Glomerular visceral epithelial cell (primary cell): ENCODE results near the gene PML.

Source experiments
- DNase-seq: peaks from one replicate; pipeline ENCODE4 v3.0.0-alpha.2; 2016; ENCODE audit errors: extremely low spot score

PML gene, protein sequence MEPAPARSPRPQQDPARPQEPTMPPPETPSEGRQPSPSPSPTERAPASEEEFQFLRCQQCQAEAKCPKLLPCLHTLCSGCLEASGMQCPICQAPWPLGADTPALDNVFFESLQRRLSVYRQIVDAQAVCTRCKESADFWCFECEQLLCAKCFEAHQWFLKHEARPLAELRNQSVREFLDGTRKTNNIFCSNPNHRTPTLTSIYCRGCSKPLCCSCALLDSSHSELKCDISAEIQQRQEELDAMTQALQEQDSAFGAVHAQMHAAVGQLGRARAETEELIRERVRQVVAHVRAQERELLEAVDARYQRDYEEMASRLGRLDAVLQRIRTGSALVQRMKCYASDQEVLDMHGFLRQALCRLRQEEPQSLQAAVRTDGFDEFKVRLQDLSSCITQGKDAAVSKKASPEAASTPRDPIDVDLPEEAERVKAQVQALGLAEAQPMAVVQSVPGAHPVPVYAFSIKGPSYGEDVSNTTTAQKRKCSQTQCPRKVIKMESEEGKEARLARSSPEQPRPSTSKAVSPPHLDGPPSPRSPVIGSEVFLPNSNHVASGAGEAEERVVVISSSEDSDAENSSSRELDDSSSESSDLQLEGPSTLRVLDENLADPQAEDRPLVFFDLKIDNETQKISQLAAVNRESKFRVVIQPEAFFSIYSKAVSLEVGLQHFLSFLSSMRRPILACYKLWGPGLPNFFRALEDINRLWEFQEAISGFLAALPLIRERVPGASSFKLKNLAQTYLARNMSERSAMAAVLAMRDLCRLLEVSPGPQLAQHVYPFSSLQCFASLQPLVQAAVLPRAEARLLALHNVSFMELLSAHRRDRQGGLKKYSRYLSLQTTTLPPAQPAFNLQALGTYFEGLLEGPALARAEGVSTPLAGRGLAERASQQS

DNA sequence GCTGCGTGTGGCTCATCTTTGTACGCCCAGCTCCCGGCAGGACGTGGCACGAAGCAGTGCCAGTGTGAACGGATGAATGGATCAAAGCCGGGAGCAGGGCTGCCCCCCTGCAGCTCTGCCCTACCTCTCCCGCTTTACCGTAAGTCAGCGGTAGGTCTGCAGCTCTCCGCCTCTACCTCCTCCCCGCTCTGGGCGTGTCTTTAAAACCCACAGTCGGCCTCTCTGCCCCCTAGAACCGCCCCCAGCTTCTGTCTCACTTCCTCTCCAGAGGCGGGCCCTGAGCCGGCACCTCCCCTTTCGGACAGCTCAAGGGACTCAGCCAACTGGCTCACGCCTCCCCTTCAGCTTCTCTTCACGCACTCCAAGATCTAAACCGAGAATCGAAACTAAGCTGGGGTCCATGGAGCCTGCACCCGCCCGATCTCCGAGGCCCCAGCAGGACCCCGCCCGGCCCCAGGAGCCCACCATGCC, at the start of gene PML:
TSS of gene PML (plus strand) at position 304 of the 471 bp plus-strand sequence. CDS start at position 401, 97 bp downstream.
- DNase-seq = peak; percentile 95

DNA sequence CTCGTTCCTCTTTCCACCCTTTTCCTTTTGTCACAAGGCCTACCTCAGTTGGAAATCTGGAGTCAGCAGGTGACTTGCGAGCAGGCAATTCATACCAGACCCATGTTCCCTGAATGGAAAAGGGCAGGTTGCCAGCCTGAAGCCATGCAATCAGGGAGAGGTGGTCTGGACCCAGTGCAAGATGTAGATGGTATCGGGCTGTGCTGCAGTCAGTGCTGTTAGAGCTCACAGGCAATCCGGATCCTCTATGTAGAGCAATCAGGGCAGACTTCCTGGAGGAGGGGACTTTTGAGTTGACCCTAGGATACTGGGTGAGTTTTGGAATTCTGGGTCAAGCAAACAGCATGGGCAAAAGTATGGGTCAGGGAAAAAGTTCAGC, 49.4 kb upstream of the PML start:
- no peak for DNase-seq

DNA sequence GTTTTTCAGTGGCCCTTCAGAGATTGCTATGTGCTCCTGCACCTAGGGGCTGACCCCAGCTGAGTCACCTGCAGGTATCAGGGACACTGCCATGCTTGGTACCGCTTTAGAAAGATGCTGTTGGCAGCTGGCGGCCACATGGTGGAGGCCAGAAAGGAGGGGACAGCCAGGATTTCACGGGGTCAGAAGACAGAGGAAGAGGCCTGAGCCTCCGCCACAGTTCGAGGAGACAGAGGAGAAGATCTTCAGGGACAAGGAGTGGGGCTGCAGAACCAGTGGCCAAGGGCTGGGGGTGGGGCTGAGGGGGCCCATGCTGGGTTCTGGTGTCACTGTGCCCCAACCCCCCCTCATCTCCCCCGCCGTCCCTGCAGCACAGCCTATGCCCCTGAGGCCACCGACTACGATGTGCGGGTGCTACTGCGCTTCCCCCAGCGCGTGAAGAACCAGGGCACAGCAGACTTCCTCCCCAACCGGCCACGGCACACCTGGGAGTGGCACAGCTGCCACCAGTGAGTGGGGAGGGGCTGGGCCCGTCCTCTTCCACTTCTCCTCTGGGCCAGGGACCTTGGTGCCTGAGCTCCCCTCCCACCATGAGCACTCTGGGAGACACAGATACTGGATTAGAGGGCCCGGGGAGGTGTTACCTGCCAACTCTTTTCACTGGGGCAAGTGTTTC, 48.3 kb upstream of the PML start:
- DNase-seq = no peak

DNA sequence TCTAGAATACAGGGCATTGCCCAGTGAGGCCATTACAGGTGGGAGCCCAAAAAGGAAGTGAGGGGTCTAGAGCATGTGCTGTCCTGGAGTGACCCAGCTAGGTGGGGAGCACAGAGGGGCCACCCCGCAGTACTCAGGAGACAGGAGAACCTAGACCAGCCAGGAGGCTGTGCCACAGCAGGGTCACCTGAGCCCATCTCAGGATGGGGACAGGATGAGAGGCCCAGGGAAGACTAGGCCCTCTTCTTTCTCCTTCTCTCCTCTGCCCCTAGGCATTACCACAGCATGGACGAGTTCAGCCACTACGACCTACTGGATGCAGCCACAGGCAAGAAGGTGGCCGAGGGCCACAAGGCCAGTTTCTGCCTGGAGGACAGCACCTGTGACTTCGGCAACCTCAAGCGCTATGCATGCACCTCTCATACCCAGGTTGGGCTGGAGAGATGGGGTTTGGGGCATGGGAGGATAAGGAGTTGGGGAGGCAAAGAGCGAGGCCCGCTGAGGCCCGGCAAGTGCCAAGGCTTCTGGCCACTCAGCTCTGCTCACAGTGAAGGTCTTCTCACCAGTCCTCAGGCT, 47.6 kb upstream of the PML start:
- no peak for DNase-seq

DNA sequence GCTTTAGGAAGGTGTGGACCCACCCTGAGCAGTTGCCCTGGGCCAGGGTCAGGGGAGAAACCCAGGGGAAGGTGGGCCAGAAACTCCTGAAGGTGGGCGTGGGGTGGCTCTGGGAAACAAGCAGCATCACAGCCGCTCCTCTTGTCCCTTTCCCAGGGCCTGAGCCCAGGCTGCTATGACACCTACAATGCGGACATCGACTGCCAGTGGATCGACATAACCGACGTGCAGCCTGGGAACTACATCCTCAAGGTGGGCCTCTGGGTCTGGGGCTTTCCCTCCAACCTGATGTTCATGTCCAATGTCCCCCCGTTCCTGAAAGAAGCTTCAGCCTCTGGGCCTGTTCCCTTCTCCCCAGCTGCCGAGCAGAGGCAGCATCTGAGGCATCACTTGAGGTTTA, 46.9 kb upstream of the PML start:
- DNase-seq = no peak

GRCh38 chr15:73948396-73948795, 46.1 kb upstream of the PML start:
- no peak for DNase-seq

GRCh38 chr15:73948982-73949381, 45.5 kb upstream of the PML start:
- DNase-seq = no peak

DNA sequence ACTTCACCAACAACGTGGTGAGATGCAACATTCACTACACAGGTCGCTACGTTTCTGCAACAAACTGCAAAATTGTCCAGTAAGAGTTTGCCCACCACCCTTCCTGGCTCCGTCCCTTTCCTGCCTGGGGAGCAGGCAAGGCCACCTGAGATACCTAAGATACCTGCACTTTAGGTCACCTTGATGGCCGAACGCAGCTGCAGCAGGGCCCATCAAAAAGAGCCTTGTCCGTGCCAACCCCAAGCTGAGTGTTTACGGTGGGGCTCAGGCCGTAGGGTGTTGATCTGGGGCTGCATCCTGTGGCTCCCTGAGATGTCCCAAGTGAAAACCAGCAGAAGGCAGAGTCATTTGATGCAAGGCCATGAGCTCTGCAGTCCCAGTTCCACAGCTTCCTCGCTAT, 45.0 kb upstream of the PML start:
- no peak for DNase-seq

DNA sequence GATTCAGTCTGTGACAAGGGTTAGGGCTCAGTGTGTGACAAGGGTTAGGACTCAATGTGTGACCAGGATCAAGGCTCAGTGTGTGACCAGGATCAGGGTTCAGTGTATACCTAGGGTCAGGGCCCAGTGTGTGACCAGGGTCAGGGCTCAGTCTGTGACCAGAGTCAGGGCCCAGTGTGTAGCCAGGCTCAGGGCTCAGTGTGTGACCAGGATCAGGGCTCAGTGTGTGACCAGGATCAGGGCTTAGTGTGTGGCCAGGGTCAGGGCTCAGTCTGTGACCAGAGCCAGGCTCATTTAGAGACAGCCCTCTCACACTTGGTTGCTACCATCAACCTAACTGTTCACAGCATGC, 44.1 kb upstream of the PML start:
- no peak for DNase-seq

- DNase-seq = peak; percentile 95
These were observed 43.5 kb upstream of the PML start for GRCh38 chr15:73950831-73951561.

DNA sequence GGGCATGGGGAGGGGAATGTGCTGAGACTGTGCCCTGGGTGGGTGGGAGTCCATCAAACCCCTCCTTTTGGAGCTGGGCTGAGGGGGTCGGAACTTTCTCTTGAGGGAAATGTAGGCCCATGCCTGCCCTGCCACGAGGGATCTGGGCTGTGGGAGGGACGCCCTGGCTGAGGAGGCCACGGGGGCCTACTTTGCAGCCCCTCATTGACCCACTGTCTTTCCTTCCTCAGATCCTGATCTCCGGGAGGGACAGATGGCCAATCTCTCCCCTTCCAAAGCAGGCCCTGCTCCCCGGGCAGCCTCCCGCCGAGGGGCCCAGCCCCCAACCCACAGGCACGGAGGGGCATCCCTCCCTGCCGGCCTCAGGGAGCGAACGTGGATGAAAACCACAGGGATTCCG, 42.9 kb upstream of the PML start:
- no peak for DNase-seq

GRCh38 chr15:73952171-73952912, 42.2 kb upstream of the PML start:
- DNase-seq = no peak

DNA sequence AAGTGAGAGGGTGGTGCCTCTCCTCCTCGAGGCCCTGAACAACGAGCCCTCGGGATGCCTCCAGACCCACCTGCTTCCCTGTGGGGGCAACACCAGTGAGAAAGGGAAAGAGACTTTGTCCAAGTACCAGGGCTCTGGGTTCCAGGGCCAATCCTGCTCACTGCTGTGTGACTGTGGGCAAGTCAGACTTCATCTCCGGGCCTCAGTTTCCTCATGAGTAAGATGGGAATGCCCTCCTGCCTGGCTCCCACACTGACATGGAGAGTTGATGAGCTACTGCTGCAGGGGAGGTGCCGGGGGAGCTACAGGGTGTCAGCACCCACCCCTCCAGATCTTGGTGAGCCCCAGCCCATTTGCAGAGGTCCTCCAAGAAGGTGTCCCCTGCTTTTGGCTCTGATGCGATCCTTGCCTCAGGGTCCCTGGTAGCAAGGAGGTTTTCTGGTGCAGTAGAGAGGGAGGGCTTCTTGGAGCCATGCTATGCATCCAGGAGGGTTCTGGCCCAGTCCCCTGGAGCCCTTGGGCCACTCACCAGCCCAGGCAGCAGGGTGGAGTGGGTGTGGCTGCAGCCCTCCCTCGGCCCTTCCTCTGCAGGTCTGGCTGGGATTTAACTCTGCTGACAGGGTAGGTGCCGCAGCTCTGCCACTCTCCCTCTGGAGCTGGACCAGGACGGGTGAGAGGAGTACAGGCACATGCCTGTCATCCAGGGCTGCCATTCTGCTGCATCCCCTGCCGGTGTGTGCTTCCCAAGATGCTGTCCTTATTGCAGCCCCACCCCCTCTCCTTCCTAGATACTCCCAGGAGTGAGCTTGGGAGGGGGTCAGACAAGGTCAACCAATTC, 41.4 kb upstream of the PML start:
- DNase-seq = no peak

- no peak for DNase-seq
These were observed 40.0 kb upstream of the PML start for GRCh38 chr15:73954188-73955145.

DNA sequence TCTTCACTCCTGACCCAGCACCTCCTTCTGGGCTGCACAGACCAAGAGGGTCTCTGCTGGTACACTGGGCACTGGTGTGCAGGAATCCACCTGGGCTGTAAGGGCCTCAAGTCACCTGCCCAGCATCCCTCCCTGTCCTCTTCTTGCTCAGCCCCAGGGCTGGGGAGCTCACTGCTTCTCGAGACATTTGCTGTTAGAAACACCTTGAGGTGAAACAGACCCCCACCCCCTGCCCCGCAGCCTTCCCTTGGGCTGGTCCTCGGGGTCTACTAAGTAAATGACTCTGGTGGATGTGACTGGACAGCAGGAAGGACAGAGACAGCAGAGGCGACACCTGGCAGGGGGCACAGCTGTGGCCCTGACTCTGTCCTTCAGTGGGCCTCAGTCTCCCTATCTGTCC, 39.2 kb upstream of the PML start:
- no peak for DNase-seq

- no peak for DNase-seq
These were observed 38.4 kb upstream of the PML start for GRCh38 chr15:73955861-73956742.

- peak; percentile 98 for DNase-seq
These were observed 37.8 kb upstream of the PML start for GRCh38 chr15:73956743-73957135.

GRCh38 chr15:73957276-73957675, 37.2 kb upstream of the PML start:
- no peak for DNase-seq
